HepG2 (cell line): ENCODE measurements around the gene KMT2A. TPM values are rescaled to one million over a fixed set of nuclear protein-coding genes. Genes with fewer than 3 reads are reported as not detected.

Source experiments
- ELK4 ChIP-seq: sonication (generic); formaldehyde crosslinking; IDR thresholded peaks from 2 replicates; pipeline ENCODE4 v1.9.0; 2021; ENCODE audit warnings: missing genetic modification reagents, borderline replicate concordance
- FOXC1 ChIP-seq: sonication (generic); formaldehyde crosslinking; IDR thresholded peaks from 2 replicates; pipeline ENCODE4 v1.8.0; 2022; ENCODE audit warnings: mild to moderate bottlenecking, missing genetic modification reagents, borderline replicate concordance
- KAT7 ChIP-seq: IDR thresholded peaks from 2 replicates; pipeline ENCODE4 v1.6.1; 2018; ENCODE audit warnings: borderline replicate concordance, missing compliant biosample characterization
- KDM5A ChIP-seq: fragments of 200-600 bp; sonication (generic); IDR thresholded peaks from 2 replicates; pipeline ENCODE4 v1.7.0; 2018; ENCODE audit warnings: antibody characterized with exemption, mild to moderate bottlenecking, low read length, borderline replicate concordance
- MATR3 ChIP-seq: sonication (generic); formaldehyde crosslinking; IDR thresholded peaks from 2 replicates; pipeline ENCODE4 v1.4.0; 2020; ENCODE audit warnings: missing genetic modification reagents
- PAXIP1 ChIP-seq: sonication (generic); formaldehyde crosslinking; conservative IDR thresholded peaks from 2 replicates; pipeline ENCODE4 v1.4.0; 2020; ENCODE audit warnings: mild to moderate bottlenecking, missing genetic modification reagents, moderate library complexity
- RFX3 ChIP-seq: IDR thresholded peaks from 2 replicates; pipeline ENCODE4 v1.6.1; 2016; ENCODE audit warnings: missing biosample characterization, missing genetic modification reagents
- U2AF1 ChIP-seq: fragments of 200-400 bp; formaldehyde crosslinking; optimal IDR thresholded peaks from 2 replicates; pipeline ENCODE3; 2017; ENCODE audit warnings: mild to moderate bottlenecking, low read depth, low read length
- ZBTB10 ChIP-seq: sonication (generic); formaldehyde crosslinking; IDR thresholded peaks from 2 replicates; pipeline ENCODE4 v1.4.0; 2020; ENCODE audit warnings: missing genetic modification reagents, borderline replicate concordance
- ZMYM2 ChIP-seq: sonication (generic); formaldehyde crosslinking; IDR thresholded peaks from 2 replicates; pipeline ENCODE4 v1.8.0; 2022; ENCODE audit warnings: mild to moderate bottlenecking, missing genetic modification reagents
- ZNF367 ChIP-seq: sonication (generic); formaldehyde crosslinking; IDR thresholded peaks from 2 replicates; pipeline ENCODE4 v1.4.0; 2020; ENCODE audit warnings: missing genetic modification reagents, borderline replicate concordance
- ZNF446 ChIP-seq: sonication (generic); formaldehyde crosslinking; IDR thresholded peaks from 2 replicates; pipeline ENCODE4 v1.5.0; 2020; ENCODE audit warnings: mild to moderate bottlenecking, missing genetic modification reagents
- ZNF646 ChIP-seq: sonication (generic); formaldehyde crosslinking; IDR thresholded peaks from 2 replicates; pipeline ENCODE4 v1.9.0; 2021; ENCODE audit warnings: mild to moderate bottlenecking, missing genetic modification reagents
- ZSCAN25 ChIP-seq: sonication (generic); formaldehyde crosslinking; IDR thresholded peaks from 2 replicates; pipeline ENCODE4 v1.8.0; 2022; ENCODE audit warnings: mild to moderate bottlenecking, missing genetic modification reagents
- polyA plus RNA-seq, 8 experiments: library from polyadenylated mRNA; depleted of rRNA in 3 of 8; stranded (reverse) in 7 of 8; unstranded in 1 of 8; fragments of >200 nt; fragmentation: Illumina TruSeq in 4 of 8; extraction: Trizol in 4 of 8; gene quantifications; 2 replicates each; pipeline versions ENCODE4 v1.2.1 to v1.2.3, GENCODE V29; 2011 to 2016; ENCODE audit warnings: low read depth in 4 of 8, missing spikeins in 1 of 8, mixed read lengths in 1 of 8; ENCODE audit not compliant: insufficient read depth in 1 of 8
- total RNA-seq, 5 experiments: library from RNA; depleted of rRNA; stranded (reverse); fragments of >200 nt; fragmentation: Illumina TruSeq; extraction: Trizol; gene quantifications; 2 replicates each; pipeline ENCODE4 v1.2.3, GENCODE V29; 2016; ENCODE audit warnings: low read depth in 1 of 5

The KMT2A gene
- total and polyA plus RNA-seq, 2 of the 13 experiments (the other 11 are each of a cell fraction or from before 2014, with no cell fraction given), result 12.4 to 20.0 TPM

- TF ChIP-seq PAXIP1 (CRISPR knock-in tag), result no peak; the same call in 1 of the 2 replicates
- TF ChIP-seq ZBTB10 (CRISPR knock-in tag), result 0 out of 2 replicates have a peak, but pooled peaks have one; percentile 36
- TF ChIP-seq ZNF367 (CRISPR knock-in tag), result no peak
- no peak for TF ChIP-seq FOXC1 (CRISPR knock-in tag)
- peak; percentile 80; the same call in 1 of the 2 replicates for TF ChIP-seq ZNF446
- TF ChIP-seq ZSCAN25 (CRISPR knock-in tag), result no peak
- TF ChIP-seq RFX3 (CRISPR knock-in tag), result no peak
- TF ChIP-seq U2AF1, result no peak
- TF ChIP-seq MATR3, result no peak
- no peak for TF ChIP-seq ELK4 (CRISPR knock-in tag)
- TF ChIP-seq KAT7 (CRISPR knock-in tag), result peak; percentile 81; the same call in 1 of the 2 replicates
- TF ChIP-seq ZNF646 (CRISPR knock-in tag), result no peak
- TF ChIP-seq KDM5A, result peak; percentile 78
- no peak for TF ChIP-seq ZMYM2 (CRISPR knock-in tag)
These were observed 94.6 kb downstream of the KMT2A start, which contains the start of gene TMEM25 (continued) for GRCh38 chr11:118530683-118531596.
